ENCODE results near the gene ANKRD65.
A peak's percentile ranks its signal among the peaks of the same experiment; 100 is the strongest.

The ANKRD65 gene

DNA sequence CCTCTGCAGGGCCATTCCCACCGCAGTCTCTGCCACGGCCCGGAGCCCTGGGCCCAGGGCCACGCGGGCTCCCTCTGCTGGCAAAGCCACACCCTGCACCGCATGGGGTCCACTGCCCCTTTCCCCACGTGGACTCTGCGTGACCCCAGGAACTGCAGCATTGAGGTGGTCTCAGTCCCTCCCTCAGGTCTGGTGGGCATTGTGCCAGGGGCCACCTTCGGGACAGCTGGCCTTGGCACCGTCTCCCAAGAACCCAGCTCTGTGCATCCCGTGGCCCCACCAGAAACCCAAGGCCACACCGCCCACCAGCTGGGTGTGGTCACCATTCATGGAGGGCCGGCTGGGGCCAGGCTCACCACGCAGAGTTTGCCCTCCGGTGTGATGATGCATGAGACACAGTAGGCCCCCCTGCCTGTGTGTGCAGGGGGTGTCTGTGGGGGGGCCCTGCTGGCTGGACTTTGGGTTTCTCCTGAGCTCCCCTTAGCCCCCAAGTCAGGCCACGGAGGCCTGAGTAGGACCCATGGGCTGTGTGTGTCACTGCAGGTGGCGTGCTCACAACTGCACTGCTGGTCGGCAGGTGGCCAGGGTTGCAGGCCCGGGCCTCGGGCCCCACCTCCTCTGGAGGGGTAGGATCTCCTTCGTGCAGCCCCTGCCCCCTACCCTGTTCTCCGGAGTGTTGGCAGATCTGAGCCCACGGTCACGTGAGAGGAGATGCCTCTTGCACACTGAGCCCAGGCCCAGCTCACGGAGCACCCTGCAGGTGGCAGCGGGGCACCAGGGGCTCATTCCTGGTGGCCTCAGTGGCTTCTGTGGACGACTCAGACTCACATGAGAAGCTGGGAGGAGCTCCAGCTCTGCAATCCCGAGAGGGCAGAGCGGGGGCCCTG is 20.2 kb upstream of the ANKRD65 start:
- DNase-seq = peak; percentile 45 to 46

DNA sequence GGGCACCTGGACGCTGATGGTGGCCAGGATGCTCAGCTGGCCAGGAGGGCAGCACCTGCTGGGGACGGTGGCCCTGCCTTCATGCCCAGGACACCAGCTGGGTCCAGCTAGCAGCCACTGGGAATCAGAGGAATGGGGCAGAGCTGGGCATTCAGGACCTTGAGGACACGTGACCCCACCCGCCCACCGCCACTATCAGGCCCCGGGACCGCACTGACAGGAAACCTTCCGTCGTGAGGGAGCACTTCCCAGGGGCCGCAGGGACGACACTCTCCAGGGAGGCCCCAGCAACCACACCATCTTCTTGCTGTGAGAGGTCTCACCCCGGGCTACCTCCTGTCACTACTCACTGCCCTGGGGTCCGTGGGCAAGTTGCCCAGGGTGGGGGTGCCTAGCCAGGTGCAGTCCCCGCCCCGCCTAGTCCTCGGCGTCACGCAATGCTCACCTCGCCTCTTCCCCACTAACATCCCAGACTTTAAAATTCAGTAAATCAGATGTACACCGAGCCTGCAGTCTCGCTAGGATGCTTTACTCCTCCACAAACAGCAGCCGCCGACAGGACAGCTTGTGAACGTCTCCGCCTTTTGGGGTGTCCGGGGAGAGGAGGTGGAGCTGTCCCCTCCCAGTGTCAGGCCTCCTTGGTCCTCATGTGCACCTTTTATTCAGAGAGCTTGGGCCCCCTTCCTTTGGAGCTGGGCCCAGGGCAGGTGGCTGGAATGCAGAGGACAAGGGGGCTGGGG is 19.4 kb upstream of the ANKRD65 start:
- no peak for DNase-seq

DNA sequence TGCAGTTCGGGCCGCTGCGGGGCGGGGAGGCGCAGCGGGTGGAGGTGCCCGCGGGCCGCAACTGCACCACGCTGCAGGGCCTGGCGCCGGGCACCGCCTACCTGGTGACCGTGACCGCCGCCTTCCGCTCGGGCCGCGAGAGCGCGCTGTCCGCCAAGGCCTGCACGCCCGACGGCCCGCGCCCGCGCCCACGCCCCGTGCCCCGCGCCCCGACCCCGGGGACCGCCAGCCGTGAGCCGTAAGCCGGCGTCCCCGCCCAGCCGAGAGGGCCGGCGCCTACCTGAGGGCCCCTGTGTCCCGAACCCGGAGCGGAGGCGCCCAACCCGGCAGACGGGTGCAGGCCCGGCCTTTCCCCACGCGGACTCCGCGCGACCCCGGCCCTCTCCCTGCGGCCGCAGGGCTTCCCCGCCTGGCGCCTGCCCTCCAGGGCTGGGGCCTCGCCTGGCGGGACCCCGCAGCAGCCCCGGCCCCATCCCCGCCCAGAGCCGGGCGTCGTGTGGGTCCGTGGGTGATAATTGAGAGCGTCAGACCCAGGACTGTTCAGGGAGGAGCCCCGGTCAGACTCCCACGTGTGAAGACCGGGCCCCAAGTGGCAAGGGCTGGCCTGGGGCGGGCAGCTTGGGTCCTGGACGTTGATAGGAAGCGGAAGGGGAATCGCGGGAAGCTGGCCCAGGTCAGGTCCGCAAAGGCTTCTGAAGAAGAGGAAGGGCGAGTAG is 18.6 kb upstream of the ANKRD65 start:
- no peak for DNase-seq

DNA sequence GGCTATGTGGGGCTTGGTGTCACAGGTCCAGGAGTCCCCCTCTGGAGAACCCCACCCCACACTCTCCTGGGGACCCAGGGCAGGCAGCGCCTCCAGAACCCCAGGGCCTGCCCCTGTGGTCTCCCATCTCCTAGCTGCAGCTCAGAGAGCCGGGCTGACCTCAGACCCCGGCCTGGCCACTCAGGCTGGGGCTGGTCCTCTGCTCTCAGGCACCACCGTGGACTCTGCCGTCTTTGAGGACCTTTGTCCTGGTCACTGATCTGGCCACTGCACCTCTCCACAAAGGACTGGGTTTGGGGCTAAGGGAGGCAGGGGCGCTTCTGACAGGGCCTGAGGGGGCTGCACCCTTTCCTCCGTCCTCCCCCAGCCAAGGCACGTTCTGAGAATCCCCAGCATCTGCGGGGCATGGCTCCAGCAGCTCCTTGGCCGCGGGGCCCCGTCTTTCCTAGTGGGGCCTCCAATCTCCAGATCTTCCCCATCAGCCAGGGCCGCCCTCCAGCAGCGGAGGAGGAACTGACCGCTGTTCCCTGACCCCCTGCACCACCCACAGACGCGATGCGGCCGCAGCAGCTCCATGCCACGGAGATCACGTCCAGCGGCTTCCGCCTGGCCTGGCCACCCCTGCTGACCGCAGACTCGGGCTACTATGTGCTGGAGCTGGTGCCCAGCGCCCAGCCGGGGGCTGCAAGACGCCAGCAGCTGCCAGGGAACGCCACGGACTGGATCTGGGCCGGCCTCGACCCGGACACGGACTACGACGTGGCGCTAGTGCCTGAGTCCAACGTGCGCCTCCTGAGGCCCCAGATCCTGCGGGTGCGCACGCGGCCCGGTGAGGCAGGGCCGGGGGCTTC is 17.7 kb upstream of the ANKRD65 start:
- no peak for DNase-seq

DNA sequence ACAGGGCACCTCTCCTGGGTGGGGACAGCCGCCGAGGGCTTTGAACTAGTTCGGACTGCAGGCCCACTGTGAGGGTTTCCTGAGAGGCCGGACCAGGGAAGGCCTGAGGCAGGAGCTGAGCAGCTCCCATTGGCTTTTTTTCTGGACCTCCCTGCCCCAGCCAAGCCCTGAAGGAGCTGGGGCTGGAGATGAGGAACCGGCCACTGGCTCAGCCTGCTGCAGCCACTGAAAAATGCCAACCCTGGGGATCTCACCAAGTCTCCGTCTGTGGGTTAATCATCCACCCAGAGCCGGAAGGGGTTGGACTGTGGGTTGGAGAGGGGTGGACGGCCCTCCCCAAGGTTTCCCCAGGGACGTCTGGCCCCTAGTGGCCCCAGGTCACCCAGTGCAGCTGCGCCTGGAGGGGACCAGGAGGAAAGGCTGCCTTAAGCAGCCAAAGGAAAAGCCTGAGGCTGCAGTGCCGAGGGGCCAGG is 16.9 kb upstream of the ANKRD65 start:
- peak; percentile 3 to 11 for DNase-seq

DNA sequence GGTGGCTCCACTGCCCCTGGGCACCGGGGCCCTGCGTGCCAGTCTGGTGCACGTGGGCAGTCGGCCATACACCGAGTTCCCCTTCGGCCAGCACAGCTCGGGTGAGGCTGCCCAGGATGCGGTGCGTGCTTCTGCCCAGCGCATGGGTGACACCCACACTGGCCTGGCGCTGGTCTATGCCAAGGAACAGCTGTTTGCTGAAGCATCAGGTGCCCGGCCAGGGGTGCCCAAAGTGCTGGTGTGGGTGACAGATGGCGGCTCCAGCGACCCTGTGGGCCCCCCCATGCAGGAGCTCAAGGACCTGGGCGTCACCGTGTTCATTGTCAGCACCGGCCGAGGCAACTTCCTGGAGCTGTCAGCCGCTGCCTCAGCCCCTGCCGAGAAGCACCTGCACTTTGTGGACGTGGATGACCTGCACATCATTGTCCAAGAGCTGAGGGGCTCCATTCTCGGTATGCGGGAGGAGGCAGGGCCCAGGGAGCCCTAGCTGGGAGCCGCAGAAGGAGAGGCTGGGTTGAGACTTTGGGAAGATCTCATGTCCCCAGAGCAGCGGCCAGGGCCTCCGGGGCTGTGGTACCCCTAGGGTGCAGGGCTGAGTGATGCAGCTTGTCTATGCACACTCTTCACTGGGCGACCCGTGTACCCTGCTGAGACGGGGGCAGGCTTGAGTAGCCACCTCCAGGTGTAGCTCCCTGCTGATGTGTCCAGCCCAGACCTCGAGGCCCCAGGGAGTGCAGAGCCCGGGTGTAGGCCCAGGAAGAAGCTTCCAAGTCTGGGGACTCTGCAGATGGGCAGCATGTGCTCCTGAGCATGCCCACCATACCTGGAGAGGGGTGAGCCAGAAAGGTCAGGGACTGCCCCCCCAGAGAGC is 16.2 kb upstream of the ANKRD65 start:
- DNase-seq = no peak

DNA sequence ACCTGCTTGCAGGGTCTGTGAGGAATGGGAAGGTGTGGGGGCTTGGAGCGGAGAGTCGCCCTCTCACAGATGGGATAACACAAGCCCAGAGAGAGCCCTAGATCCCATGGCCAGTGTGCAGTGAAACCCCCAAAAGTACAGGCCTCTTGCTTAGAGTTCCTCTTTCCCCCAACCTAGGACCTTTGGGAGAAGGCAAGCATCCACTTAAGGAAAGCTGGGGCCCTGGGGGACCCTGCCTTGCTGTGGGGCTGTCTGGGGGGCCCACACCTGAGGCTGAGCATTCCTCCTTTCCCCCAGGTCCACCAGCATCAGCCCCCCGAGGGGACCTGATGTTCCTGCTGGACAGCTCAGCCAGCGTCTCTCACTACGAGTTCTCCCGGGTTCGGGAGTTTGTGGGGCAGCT is 15.6 kb upstream of the ANKRD65 start:
- DNase-seq = no peak

DNA sequence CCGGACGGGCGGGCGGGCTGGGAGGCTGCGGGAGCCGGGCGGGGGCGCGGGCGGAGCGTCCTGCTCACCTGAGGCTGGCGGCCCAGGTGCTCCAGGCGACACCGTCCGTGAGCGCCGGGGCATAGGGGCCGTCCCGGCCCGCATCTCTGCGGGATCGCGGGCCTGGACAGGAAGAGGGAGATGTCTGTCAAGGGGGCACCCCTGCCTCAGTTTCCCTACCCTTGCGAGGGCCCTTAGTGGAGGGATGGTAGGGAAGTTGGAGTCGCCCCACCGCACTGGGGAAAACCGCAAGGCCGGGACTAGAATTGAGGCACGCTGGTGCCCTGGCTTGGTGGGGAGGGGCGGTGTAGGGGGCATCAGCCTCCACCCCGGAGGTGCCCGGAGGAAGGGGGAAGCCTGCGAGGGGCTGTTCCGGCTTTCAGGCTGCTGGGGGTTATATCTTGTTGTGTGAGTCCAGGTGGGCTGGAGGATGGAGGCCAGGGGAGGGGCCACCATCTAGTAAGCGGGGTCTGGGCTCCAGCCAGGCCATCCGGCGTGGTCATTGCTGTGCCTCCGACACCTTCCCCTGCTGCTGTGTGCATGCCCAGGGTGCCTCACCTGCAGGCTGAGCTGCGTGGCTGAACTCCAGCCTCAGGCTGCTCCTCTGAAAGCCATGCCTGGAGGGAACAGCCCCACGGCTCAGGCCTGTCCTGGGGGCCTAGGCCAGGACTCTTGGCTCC is 15.0 kb upstream of the ANKRD65 start:
- DNase-seq = no peak

DNA sequence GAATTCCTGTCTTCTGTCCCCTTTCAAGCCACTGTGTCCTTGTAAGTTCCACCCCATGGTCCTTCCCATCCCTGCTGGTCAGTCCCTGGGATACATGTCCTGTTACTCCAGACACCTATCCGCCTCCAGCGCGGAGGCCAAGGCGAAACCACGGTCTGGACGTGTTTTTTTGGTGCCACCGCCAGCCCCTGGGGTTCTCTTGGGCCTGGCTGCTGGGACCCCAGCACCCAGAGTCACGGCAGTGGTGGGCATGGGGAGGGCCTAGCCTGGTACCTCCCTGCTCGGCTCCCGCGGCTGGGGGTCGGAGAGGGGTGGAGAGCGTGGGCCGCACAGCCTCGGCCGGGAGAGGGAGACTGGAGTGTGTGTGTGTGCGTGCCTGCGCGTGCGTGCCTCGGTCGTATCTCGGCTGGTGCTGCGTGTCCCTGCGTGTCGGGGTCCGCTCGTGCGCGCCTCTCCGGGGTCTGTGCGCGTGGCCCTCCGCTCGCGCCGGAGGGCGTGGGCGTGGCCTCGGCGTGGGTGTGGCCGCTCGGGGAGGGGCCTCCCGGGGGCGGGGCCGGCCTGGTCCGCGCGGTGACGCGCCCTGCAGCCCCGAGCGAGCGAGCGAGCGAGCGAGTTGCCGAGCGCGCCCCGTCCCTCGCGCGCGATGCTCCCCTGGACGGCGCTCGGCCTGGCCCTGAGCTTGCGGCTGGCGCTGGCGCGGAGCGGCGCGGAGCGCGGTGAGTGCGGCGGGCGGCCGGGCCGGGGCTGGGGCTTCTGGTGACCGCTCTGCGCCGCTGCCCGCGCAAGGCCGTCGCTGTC is 14.2 kb upstream of the ANKRD65 start, which contains the start of gene VWA1:
TSS of gene VWA1 (plus strand) at position 585 of the 798 bp plus-strand sequence. CDS start at position 644, 59 bp downstream.
- DNase-seq = peak; percentile 28 to 57

DNA sequence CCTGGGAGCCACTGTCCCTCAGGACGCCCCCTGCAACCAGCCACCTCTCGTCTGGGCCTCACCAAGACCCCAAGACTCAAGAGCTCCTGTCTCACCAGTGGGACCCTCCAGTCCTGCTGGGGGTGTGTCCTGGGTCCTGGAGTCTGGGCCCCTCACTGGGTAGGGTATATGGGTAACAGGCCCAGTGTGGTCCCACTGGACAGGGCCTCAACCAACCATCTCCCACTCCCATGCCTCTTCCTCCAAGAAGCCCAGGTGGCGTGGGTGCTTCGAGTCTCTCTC is 13.7 kb upstream of the ANKRD65 start:
- DNase-seq = no peak

DNA sequence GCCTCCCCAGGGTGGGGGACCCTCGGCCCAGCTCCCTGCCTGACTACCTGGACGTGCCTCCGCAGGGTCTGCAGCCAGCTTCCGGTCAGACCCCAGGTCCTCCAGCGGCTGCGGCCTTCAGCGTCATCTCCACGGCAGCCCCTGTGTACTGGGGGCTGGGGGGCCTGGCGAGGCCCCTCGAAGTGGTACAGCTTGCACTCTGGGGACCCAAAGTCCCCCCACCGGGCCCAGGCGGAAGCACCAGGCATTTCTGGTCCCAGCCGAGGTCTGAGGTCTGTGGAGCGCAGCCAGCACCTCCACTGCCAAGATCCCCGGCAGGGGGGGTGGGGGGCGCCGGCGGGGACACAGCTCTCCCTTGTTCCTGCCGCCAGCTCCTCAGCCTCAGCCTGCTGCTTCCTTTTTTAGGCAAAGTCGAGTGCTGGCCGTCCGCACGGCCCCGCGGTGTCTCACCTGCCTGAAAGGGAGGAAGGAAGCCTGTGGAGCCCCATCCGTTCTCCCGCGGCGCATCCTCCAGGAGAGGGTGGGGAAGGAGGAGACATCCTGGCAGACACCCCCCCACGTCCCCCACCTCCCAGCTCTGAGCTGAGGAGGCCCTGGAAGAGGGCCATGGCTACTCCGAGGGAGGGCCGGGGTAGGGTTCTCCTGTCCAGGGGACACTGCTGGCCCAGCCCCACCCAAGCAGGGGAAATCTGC is 13.2 kb upstream of the ANKRD65 start:
- no peak for DNase-seq

DNA sequence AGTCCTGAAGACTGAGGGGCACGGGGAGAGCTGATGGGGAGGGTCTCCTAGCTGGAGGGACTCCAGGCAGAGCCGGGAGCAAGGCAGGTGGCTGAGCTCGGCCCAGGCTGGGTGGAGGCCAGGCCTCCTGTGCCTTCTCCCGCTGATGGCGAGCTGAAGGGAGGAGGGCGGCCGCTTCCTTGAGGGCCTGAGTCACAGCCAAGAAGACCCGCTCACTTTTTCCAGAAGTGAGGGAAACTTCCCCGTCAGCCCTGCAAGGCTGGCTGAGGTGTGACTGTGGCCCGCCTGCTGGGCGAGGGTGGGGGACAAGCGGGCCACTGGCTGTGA is 12.7 kb upstream of the ANKRD65 start:
- peak in 1 of 2 donors; percentile 6 for DNase-seq

DNA sequence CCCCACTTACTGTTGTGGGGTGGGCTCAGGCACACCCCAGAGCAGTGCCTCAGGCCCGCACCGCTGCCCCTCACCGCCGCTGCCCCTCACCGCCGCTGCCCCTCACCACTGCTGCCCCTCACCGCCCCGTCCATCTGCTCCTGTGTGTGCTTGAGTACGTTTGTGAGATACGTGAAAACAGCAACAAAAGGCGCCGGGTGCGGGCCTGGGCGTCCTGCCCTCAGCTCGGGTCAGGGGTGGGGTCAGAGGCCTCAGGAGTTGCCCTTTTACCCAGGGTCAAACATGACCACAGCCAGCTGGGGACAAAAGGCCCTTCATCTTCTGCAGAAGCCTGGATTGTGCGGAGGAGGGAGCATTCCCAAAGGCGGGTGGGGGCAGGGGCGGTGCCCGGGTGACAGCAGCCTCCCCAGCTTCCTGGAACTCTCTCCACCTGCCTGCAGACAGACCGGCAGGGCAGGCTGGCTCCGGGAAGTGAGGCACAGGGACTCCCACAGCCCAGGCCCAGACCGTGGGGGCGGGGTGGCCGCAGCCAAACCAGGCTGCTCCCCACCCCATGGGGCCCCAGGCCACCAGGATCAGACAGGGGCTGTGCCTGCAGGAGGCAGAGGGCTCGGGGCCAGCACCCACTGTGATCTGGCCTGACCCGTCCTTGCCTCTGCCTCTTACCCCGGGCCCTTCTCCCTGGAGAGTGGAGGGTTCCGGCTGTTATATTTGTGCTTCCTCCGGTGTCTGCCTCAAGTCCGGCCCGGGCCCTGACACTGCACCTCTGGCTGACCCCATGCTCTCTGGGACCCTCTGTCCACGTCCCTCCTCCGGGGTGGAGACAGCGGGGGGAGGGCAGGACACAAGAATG is 12.1 kb upstream of the ANKRD65 start:
- DNase-seq = peak in 1 of 2 donors; percentile 23

DNA sequence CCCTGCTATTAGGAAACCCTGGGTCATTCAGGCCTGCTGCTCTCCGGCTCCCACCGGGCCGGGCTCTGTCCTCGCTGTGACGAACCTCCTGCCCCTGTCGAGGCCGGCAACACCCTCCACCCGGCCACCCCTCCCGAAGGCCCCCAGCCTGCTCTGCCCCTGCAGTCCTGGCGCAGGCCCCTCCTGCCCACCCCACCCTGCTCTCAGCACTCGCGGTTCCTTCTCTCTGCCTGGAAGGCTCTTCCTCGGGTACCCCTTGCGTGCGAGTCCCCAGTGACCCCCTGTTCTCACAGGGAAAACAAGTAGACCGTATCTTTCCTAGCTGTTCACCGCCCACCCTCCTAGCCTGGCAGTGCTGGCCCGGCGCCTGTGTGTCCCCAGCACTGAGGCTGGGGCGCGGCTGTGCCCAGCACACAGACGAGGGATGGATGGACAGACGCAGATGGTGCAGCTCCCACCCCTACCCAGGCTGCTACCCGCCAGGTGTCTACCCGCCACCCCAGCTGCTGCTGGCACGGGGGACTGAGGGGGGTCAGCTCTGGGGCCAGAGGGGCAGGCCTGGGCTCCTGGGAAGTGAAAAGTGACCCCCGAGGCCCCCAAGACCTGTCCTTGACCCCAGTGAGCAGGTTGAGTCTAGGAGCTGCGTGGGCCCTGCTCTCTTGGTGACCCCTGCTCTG is 11.3 kb upstream of the ANKRD65 start:
- no peak for DNase-seq

DNA sequence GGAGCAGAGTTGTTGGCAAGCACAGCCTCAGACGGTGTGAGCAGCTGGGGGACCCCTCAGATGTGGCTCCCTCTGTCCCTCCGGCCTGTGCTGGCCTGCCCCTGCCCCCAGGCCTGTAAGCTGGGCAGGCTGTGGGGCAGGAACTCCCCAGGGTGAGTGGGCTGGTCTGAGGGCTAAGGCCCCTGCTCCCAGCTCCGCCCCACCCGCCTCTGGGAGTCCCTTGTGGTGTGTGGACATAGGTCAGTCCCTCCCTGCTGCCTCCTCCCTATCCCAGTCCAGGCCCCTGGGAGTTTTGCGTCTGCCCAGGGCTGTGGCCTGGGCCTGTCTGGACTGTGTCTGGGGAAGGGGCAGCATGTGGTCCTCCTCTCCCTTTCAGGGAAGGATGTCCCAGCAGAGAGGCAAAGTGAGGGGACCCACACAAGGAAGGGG is 10.8 kb upstream of the ANKRD65 start:
- no peak for DNase-seq

DNA sequence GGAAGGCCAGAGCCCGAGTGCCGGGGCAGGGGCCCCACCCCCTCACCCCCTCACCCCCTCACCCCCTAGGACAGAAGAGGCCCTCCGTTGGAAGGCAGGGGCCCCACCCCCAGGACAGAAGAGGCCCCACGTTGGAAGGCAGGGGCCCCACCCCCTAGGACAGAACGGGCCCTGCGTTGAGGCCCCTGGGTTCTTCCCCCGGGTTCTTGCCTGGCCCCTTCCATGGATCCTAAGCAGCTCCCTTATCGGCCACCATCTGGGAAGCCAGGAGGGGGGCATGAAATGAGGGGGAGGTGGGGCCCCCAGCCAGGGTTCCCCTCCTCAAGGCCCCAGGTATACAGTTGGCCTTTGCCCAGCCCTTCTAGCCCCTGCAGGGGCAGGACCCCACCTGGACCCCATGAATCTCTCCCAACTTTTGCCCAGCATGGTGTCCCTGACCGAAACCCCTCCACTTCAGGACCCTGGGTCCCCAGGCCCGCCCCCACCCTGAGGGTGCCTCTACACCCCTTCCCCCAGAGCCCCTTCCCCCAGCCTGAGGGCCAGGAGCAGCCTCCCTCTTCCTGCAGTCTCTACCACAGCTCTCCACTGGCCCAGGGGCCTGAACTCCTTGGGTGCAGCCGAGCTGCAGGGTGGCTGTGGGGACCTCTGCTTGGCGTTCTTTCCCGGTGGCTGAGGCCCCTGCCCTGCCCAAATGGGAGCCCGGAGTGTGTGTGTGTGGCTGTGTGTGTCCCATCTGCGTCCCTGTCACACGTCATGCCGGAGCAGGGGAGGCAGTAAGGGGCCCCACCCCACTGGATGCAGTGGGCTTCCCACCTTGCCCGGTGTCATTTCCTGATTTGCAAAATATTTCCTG is 10.1 kb upstream of the ANKRD65 start:
- DNase-seq = no peak

Data from inflammatory macrophage (primary cell).